ENCODE measurements around the gene COL4A3. TPM values are rescaled to one million over a fixed set of nuclear protein-coding genes. Genes with fewer than 3 reads are reported as not detected.
"Not testable (repeated sequence)": the region's sequence is repeated elsewhere in the genome, so short reads cannot be mapped to it uniquely, and the experiment has no call there.

COL4A3 gene
- total RNA-seq, 4 donors from 2014 or later = under 0.01 to 67.7 (median 10.2) TPM

- Histone ChIP-seq H3K36me3 (no peaks in the 10 kb centered on the region), H3K27me3 (no peaks in the 10 kb centered on the region), H3K4me1 (no peaks in the 10 kb centered on the region), H3K9me3 (no peaks in the 10 kb centered on the region), H3K27ac (no peak overlapping the region), H3K4me3 (no peak overlapping the region)
- TF ChIP-seq POLR2A (IDR thresholded peaks at IDR 0.05) (no peak), CTCF (IDR thresholded peaks at IDR 0.05) (no peak)
- DNase-seq = no peak
Measured at GRCh38 chr2:227219312-227220105, 55.1 kb downstream of the COL4A3 start.

- Histone ChIP-seq H3K27ac (no peak overlapping the region), H3K36me3 (no peaks in the 10 kb centered on the region), H3K27me3 (no peaks in the 10 kb centered on the region), H3K9me3 (no peaks in the 10 kb centered on the region), H3K4me3 (no peak overlapping the region), H3K4me1 (no peaks in the 10 kb centered on the region)
- TF ChIP-seq POLR2A (IDR thresholded peaks at IDR 0.05) = no peak
- TF ChIP-seq CTCF (IDR thresholded peaks at IDR 0.05) = no peak
- no peak for DNase-seq
Measured at GRCh38 chr2:227221120-227221519, 56.7 kb downstream of the COL4A3 start.

DNA sequence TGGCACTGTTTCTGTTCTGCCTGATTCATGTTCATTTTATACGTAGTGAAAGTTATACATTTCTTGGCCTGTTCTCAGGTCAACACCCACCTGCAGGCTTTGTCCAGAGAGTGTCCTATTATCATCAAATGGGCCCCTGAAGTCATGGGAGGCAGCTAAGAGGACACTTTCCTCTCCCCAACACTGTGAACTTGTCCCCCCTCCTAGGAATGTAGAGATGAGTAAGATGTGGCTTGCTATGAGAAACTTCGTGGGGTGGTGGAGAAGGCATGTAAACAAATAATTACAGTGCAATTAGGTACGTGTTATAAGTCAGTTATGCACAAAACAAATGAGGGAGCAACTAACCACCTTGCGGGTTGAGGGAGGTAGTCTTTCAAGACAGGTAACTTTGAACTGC, 57.9 kb downstream of the COL4A3 start:
- no peak overlapping the region for H3K4me3 ChIP-seq
- H3K9me3 ChIP-seq = no peaks in the 10 kb centered on the region
- H3K27ac ChIP-seq = no peak overlapping the region
- TF ChIP-seq CTCF (IDR thresholded peaks at IDR 0.05) (no peak), POLR2A (IDR thresholded peaks at IDR 0.05) (no peak)
- H3K4me1 ChIP-seq = no peaks in the 10 kb centered on the region
- no peaks in the 10 kb centered on the region for H3K27me3 ChIP-seq
- H3K36me3 ChIP-seq = no peaks in the 10 kb centered on the region
- no peak for DNase-seq

- not testable (repeated sequence) for H3K27me3 ChIP-seq, H3K9me3 ChIP-seq, H3K27ac ChIP-seq, H3K4me3 ChIP-seq, H3K4me1 ChIP-seq, DNase-seq, H3K36me3 ChIP-seq
Measured at GRCh38 chr2:227225641-227226040, 61.2 kb downstream of the COL4A3 start.

GRCh38 chr2:227228061-227228667, 63.7 kb downstream of the COL4A3 start:
- Histone ChIP-seq H3K27me3 (no peaks in the 10 kb centered on the region), H3K27ac (no peak overlapping the region), H3K4me1 (no peaks in the 10 kb centered on the region), H3K36me3 (no peaks in the 10 kb centered on the region), H3K9me3 (no peaks in the 10 kb centered on the region), H3K4me3 (no peak overlapping the region)
- DNase-seq = peak in 1 of 3 donors; percentile 53
- TF ChIP-seq CTCF (IDR thresholded peaks at IDR 0.05) (no peak), POLR2A (IDR thresholded peaks at IDR 0.05) (no peak)

DNA sequence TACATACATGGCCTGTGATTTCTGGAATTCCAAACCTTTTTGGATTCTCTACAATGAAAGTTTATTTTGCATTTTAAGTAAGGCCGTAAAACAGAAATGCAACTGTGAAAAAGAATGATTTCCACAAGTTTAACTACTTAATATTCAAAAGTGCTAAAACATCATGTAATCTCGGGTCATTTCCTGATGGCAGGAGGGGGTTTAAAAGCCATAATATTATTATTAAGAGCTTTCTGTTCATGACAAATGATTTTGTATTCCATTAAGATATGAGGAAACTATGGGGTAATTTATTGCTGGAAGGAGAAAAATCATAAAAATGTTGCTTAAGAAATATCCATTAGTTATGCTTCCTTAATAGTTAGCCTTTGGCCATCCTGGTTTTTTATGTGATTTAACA, 65.7 kb downstream of the COL4A3 start:
- no peak for DNase-seq
- no peak for TF ChIP-seq CTCF (IDR thresholded peaks at IDR 0.05)
- no peak for TF ChIP-seq POLR2A (IDR thresholded peaks at IDR 0.05)
- Histone ChIP-seq H3K4me3 (no peak overlapping the region), H3K27me3 (no peaks in the 10 kb centered on the region), H3K27ac (no peak overlapping the region), H3K36me3 (no peaks in the 10 kb centered on the region), H3K9me3 (no peaks in the 10 kb centered on the region), H3K4me1 (no peaks in the 10 kb centered on the region)

Measured in Peyer's patch (tissue), 4 donors.